Measurements from ENCODE around the gene AHSA1. TPM values are rescaled to one million over a fixed set of nuclear protein-coding genes. Genes with fewer than 3 reads are reported as not detected.

AHSA1 gene
- total RNA-seq, 1 donor from 2014 or later: 190 TPM

- Mint-ChIP-seq H3K27ac (ENCODE audit: unreplicated experiment) (no peak within 1 kb of the TSS), H3K36me3 (ENCODE audit: low read depth) (peaks cover 34% of the 10 kb centered on the region), H3K9me3 (peaks cover 10% of the 10 kb centered on the region), H3K4me3 (no peak within 1 kb of the TSS), H3K4me1 (no peaks in the 10 kb centered on the region), H3K27me3 (ENCODE audit: low read depth) (no peaks in the 10 kb centered on the region)
- no peak for DNase-seq (ENCODE audit: low read depth, low spot score)
- TF ChIP-seq CTCF (conservative IDR thresholded peaks at IDR 0.05): no peak
These were observed 34.5 kb upstream of the AHSA1 start, which contains the start of gene NOXRED1 for GRCh38 chr14:77423423-77423822. NOXRED1 (minus strand) TSS chr14:77423523; CDS start chr14:77422889, 634 bp downstream.

- no peak for DNase-seq (ENCODE audit: low read depth, low spot score)
- H3K27ac Mint-ChIP-seq (ENCODE audit: unreplicated experiment): no peak overlapping the region
- H3K9me3 Mint-ChIP-seq: peaks cover 3% of the 10 kb centered on the region
- peaks cover 39% of the 10 kb centered on the region for H3K36me3 Mint-ChIP-seq (ENCODE audit: low read depth)
- no peak overlapping the region for H3K4me3 Mint-ChIP-seq
- no peaks in the 10 kb centered on the region for H3K4me1 Mint-ChIP-seq
- no peak for TF ChIP-seq CTCF (conservative IDR thresholded peaks at IDR 0.05)
- H3K27me3 Mint-ChIP-seq (ENCODE audit: low read depth): no peaks in the 10 kb centered on the region
These were observed 33.0 kb upstream of the AHSA1 start for GRCh38 chr14:77424862-77425261.

GRCh38 chr14:77426396-77426795 lies 31.5 kb upstream of the AHSA1 start:
- H3K27me3 Mint-ChIP-seq (ENCODE audit: low read depth): no peaks in the 10 kb centered on the region
- no peak overlapping the region for H3K4me3 Mint-ChIP-seq
- no peak for DNase-seq (ENCODE audit: low read depth, low spot score)
- no peaks in the 10 kb centered on the region for H3K9me3 Mint-ChIP-seq
- H3K27ac Mint-ChIP-seq (ENCODE audit: unreplicated experiment): no peak overlapping the region
- no peak for TF ChIP-seq CTCF (conservative IDR thresholded peaks at IDR 0.05)
- H3K36me3 Mint-ChIP-seq (ENCODE audit: low read depth): peaks cover 41% of the 10 kb centered on the region
- no peaks in the 10 kb centered on the region for H3K4me1 Mint-ChIP-seq

GRCh38 chr14:77436042-77436441 lies 21.9 kb upstream of the AHSA1 start:
- no peak for TF ChIP-seq CTCF (conservative IDR thresholded peaks at IDR 0.05)
- no peaks in the 10 kb centered on the region for H3K9me3 Mint-ChIP-seq
- H3K4me1 Mint-ChIP-seq: no peaks in the 10 kb centered on the region
- H3K27me3 Mint-ChIP-seq (ENCODE audit: low read depth): no peaks in the 10 kb centered on the region
- DNase-seq (ENCODE audit: low read depth, low spot score): no peak
- no peak overlapping the region for H3K4me3 Mint-ChIP-seq
- H3K36me3 Mint-ChIP-seq (ENCODE audit: low read depth): peaks cover 11% of the 10 kb centered on the region
- H3K27ac Mint-ChIP-seq (ENCODE audit: unreplicated experiment): no peak overlapping the region

GRCh38 chr14:77438596-77438995 lies 19.3 kb upstream of the AHSA1 start:
- no peak for DNase-seq (ENCODE audit: low read depth, low spot score)
- TF ChIP-seq CTCF (conservative IDR thresholded peaks at IDR 0.05): no peak
- Mint-ChIP-seq H3K4me1 (no peaks in the 10 kb centered on the region), H3K36me3 (ENCODE audit: low read depth) (peaks cover 12% of the 10 kb centered on the region), H3K9me3 (no peaks in the 10 kb centered on the region), H3K27me3 (ENCODE audit: low read depth) (no peaks in the 10 kb centered on the region), H3K4me3 (no peak overlapping the region), H3K27ac (ENCODE audit: unreplicated experiment) (no peak overlapping the region)

- no peaks in the 10 kb centered on the region for H3K9me3 Mint-ChIP-seq
- H3K4me1 Mint-ChIP-seq: no peaks in the 10 kb centered on the region
- no peak for TF ChIP-seq CTCF (conservative IDR thresholded peaks at IDR 0.05)
- no peak overlapping the region for H3K4me3 Mint-ChIP-seq
- no peak overlapping the region for H3K27ac Mint-ChIP-seq (ENCODE audit: unreplicated experiment)
- no peak for DNase-seq (ENCODE audit: low read depth, low spot score)
- peaks cover 15% of the 10 kb centered on the region for H3K36me3 Mint-ChIP-seq (ENCODE audit: low read depth)
- no peaks in the 10 kb centered on the region for H3K27me3 Mint-ChIP-seq (ENCODE audit: low read depth)
These were observed 18.0 kb upstream of the AHSA1 start for GRCh38 chr14:77439861-77440260.
